ENCODE results near the gene YWHAG. TPM values are rescaled to one million over a fixed set of nuclear protein-coding genes. Genes with fewer than 3 reads are reported as not detected.
"Not testable (repeated sequence)": the region's sequence is repeated elsewhere in the genome, so short reads cannot be mapped to it uniquely, and the experiment has no call there.

The YWHAG gene
- polyA plus RNA-seq, 1 donor (not counting 4 experiments of a cell fraction or from before 2014, with no cell fraction given), result 130 TPM

DNA sequence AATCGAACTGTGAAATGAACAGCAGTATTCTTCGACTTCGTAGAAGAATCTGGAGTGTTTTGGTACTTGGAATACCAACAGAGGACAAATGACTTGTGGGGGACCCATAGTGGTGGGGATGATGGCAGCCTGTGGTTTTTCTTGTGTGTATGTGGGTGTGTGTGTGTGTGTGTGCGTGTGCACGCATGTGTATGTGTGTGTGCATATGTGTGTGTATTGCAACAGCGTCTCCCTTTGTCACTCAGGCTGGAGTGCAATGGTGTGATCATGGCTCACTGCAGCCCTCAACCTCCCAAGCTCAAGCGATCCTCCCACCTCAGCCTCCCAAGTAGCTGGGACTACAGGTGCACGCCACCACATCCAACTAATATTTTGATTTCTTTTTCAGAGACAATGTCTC, 9.4 kb upstream of the YWHAG start:
- Histone ChIP-seq H3K27ac (ENCODE audit: control insufficient read depth, insufficient read depth, low read length) (no peak overlapping the region), H3K9ac (ENCODE audit: control insufficient read depth, extremely low read depth, insufficient read depth, low read length) (no peak overlapping the region), H3K4me2 (ENCODE audit: control insufficient read depth, extremely low read depth, insufficient read depth, low read depth, low read length) (no peak overlapping the region), H3K36me3 (ENCODE audit: control insufficient read depth in 2 of 2, extremely low read depth in 1 of 2, insufficient read depth in 2 of 2, low read length in 2 of 2) (no peaks in the 10 kb centered on the region), H3K9me3 (ENCODE audit: control insufficient read depth, low read depth, low read length) (no peaks in the 10 kb centered on the region), H3K4me3 (ENCODE audit: control insufficient read depth in 2 of 3, extremely low read depth in 1 of 3, insufficient read depth in 2 of 3, low read depth in 1 of 3, low read length in 3 of 3) (no peak overlapping the region), H3K4me1 (ENCODE audit: control insufficient read depth, extremely low read depth, insufficient read depth, low read length) (peaks cover 31% of the 10 kb centered on the region), H3K27me3 (ENCODE audit: control insufficient read depth, extremely low read depth, insufficient read depth, low read length) (no peaks in the 10 kb centered on the region), H2AFZ (ENCODE audit: control insufficient read depth, low read length) (no peak overlapping the region), H3K79me2 (ENCODE audit: control insufficient read depth, insufficient read depth, low read length) (no peaks in the 10 kb centered on the region), H4K20me1 (ENCODE audit: control insufficient read depth, extremely low read depth, insufficient read depth, low read length) (no peaks in the 10 kb centered on the region), H3K9me1 (ENCODE audit: control insufficient read depth, extremely low read depth, insufficient read depth, low read length) (no peaks in the 10 kb centered on the region)
- DNase-seq (ENCODE audit: low read depth, low spot score) (no peak), FAIRE-seq (no peak)
- no peak for TF ChIP-seq EZH2 (IDR thresholded peaks at IDR 0.05; ENCODE audit: low read length)
- TF ChIP-seq, protein P1, sequence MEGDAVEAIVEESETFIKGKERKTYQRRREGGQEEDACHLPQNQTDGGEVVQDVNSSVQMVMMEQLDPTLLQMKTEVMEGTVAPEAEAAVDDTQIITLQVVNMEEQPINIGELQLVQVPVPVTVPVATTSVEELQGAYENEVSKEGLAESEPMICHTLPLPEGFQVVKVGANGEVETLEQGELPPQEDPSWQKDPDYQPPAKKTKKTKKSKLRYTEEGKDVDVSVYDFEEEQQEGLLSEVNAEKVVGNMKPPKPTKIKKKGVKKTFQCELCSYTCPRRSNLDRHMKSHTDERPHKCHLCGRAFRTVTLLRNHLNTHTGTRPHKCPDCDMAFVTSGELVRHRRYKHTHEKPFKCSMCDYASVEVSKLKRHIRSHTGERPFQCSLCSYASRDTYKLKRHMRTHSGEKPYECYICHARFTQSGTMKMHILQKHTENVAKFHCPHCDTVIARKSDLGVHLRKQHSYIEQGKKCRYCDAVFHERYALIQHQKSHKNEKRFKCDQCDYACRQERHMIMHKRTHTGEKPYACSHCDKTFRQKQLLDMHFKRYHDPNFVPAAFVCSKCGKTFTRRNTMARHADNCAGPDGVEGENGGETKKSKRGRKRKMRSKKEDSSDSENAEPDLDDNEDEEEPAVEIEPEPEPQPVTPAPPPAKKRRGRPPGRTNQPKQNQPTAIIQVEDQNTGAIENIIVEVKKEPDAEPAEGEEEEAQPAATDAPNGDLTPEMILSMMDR (optimal IDR thresholded peaks at IDR 0.05 in 1 of 3, IDR thresholded peaks at IDR 0.05 in 1 of 3, conservative IDR thresholded peaks at IDR 0.05 in 1 of 3; ENCODE audit: extremely low read depth in 1 of 3, insufficient read depth in 2 of 3, low read length in 3 of 3), result no peak
- dilution Hi-C loops (cut with MboI; ENCODE audit: extremely low pct_ligation_motif_present, low sequenced_read_pairs), result no loop called here

DNA sequence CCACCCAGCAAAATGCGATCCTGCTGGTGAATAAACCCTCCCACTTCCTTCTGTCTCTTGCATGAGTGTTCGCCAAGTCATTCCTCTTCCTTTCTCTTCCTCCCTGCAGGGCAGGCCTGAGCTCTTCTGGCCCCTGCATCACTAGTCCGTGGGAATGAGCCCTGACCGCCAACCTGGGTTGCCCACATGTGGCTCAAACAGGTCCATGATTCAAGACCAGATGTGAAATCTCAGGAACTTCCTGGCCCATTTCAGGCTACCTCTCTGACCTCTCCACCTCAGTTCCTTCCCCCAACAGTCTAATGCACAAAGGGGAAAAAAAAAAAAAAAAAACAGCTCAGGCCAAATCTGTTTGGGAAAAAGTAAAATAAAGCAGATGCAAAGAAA, 5.4 kb upstream of the YWHAG start:
- Histone ChIP-seq H3K9ac (ENCODE audit: control insufficient read depth, extremely low read depth, insufficient read depth, low read length) (peak overlapping the region; percentile 75), H3K27ac (ENCODE audit: control insufficient read depth, insufficient read depth, low read length) (peak overlapping the region; percentile 92), H3K4me2 (ENCODE audit: control insufficient read depth, extremely low read depth, insufficient read depth, low read depth, low read length) (peak overlapping the region; percentile 72), H3K27me3 (ENCODE audit: control insufficient read depth, extremely low read depth, insufficient read depth, low read length) (no peaks in the 10 kb centered on the region), H3K4me1 (ENCODE audit: control insufficient read depth, extremely low read depth, insufficient read depth, low read length) (peaks cover 32% of the 10 kb centered on the region), H3K36me3 (ENCODE audit: control insufficient read depth in 2 of 2, extremely low read depth in 1 of 2, insufficient read depth in 2 of 2, low read length in 2 of 2) (no peaks in the 10 kb centered on the region), H3K9me3 (ENCODE audit: control insufficient read depth, low read depth, low read length) (no peaks in the 10 kb centered on the region), H3K4me3 (ENCODE audit: control insufficient read depth in 2 of 3, extremely low read depth in 1 of 3, insufficient read depth in 2 of 3, low read depth in 1 of 3, low read length in 3 of 3) (peak overlapping the region in 2 of 3 experiments; percentile 25 to 47), H4K20me1 (ENCODE audit: control insufficient read depth, extremely low read depth, insufficient read depth, low read length) (no peaks in the 10 kb centered on the region), H3K9me1 (ENCODE audit: control insufficient read depth, extremely low read depth, insufficient read depth, low read length) (no peaks in the 10 kb centered on the region), H2AFZ (ENCODE audit: control insufficient read depth, low read length) (peak overlapping the region; percentile 59), H3K79me2 (ENCODE audit: control insufficient read depth, insufficient read depth, low read length) (no peaks in the 10 kb centered on the region)
- FAIRE-seq, result peak; percentile 20
- TF ChIP-seq, protein P1 (optimal IDR thresholded peaks at IDR 0.05 in 1 of 3, IDR thresholded peaks at IDR 0.05 in 1 of 3, conservative IDR thresholded peaks at IDR 0.05 in 1 of 3; ENCODE audit: extremely low read depth in 1 of 3, insufficient read depth in 2 of 3, low read length in 3 of 3), result no peak
- TF ChIP-seq EZH2 (IDR thresholded peaks at IDR 0.05; ENCODE audit: low read length), result no peak
- no peak for DNase-seq (ENCODE audit: low read depth, low spot score)
- dilution Hi-C loops (cut with MboI; ENCODE audit: extremely low pct_ligation_motif_present, low sequenced_read_pairs), result no loop called here

DNA sequence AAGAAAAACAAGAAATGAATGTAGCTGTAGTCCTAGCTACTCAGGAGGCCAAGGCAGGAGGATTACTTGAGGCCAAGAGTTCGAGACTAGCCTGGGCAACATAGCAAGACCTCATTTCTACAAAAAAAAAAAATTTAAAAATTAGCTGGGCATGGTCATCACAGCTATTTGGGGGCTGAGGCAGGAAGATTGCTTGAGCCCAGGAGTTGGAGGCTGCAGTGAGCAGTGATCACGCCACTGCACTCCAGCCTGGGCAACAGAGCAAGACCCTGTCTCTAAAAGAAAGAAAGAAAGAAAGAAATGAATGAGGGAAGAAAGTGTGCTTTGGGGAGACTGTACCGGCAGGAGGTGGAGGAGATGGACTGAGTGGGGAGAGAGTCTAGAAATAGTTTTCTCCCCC, 5.0 kb upstream of the YWHAG start:
- H4K20me1 ChIP-seq (ENCODE audit: control insufficient read depth, extremely low read depth, insufficient read depth, low read length); H3K36me3 ChIP-seq (ENCODE audit: control insufficient read depth in 2 of 2, extremely low read depth in 1 of 2, insufficient read depth in 2 of 2, low read length in 2 of 2); DNase-seq (ENCODE audit: low read depth, low spot score); H3K9me3 ChIP-seq (ENCODE audit: control insufficient read depth, low read depth, low read length); H3K27me3 ChIP-seq (ENCODE audit: control insufficient read depth, extremely low read depth, insufficient read depth, low read length); FAIRE-seq; H3K79me2 ChIP-seq (ENCODE audit: control insufficient read depth, insufficient read depth, low read length); dilution Hi-C loops (cut with MboI; ENCODE audit: extremely low pct_ligation_motif_present, low sequenced_read_pairs); H3K9me1 ChIP-seq (ENCODE audit: control insufficient read depth, extremely low read depth, insufficient read depth, low read length): not testable (repeated sequence)
- peak overlapping the region; percentile 75 for H3K9ac ChIP-seq (ENCODE audit: control insufficient read depth, extremely low read depth, insufficient read depth, low read length)
- H3K4me3 ChIP-seq (ENCODE audit: control insufficient read depth in 2 of 3, extremely low read depth in 1 of 3, insufficient read depth in 2 of 3, low read depth in 1 of 3, low read length in 3 of 3), result peak overlapping the region in 1 of 3 experiments; percentile 47
- peak overlapping the region; percentile 72 for H3K4me2 ChIP-seq (ENCODE audit: control insufficient read depth, extremely low read depth, insufficient read depth, low read depth, low read length)
- H3K4me1 ChIP-seq (ENCODE audit: control insufficient read depth, extremely low read depth, insufficient read depth, low read length), result peaks cover 28% of the 10 kb centered on the region
- H2AFZ ChIP-seq (ENCODE audit: control insufficient read depth, low read length), result peak overlapping the region; percentile 59
- H3K27ac ChIP-seq (ENCODE audit: control insufficient read depth, insufficient read depth, low read length), result peak overlapping the region; percentile 92

Measured in keratinocyte (primary cell).